Fibroblast of villous mesenchyme (primary cell): ENCODE data around the gene TPD52L2. TPM values are rescaled to one million over a fixed set of nuclear protein-coding genes. Genes with fewer than 3 reads are reported as not detected.
"Not testable (repeated sequence)": the region's sequence is repeated elsewhere in the genome, so short reads cannot be mapped to it uniquely, and the experiment has no call there.

Source experiments
- DNase-seq: peaks from one replicate; pipeline ENCODE4 v3.0.0-alpha.2; 2010; ENCODE audit warnings: low read depth
- H3K4me3 ChIP-seq: 2 replicates; pipeline ENCODE4 v1.5.1; 2011; ENCODE audit warnings: low read depth, mild to moderate bottlenecking, low read length
- CTCF ChIP-seq: IDR thresholded peaks from 2 replicates; pipeline ENCODE4 v1.5.1; 2012; ENCODE audit warnings: low read depth, mild to moderate bottlenecking, low read length; ENCODE audit not compliant: insufficient read depth
- total RNA-seq: library from RNA; depleted of rRNA; stranded (reverse); fragments of >200 nt; gene quantifications from 2 replicates; pipeline ENCODE4 v1.2.3, GENCODE V29; 2012

Gene TPD52L2
- total RNA-seq, 1 donor = 115 TPM

- no peak overlapping the region for H3K4me3 ChIP-seq
- no peak for TF ChIP-seq CTCF
- peak; percentile 75 for DNase-seq
Measured at GRCh38 chr20:63873477-63873971, 8.5 kb downstream of the TPD52L2 start.

- not testable (repeated sequence) for DNase-seq, H3K4me3 ChIP-seq
Measured at GRCh38 chr20:63874241-63874640, 9.2 kb downstream of the TPD52L2 start.

GRCh38 chr20:63876489-63877036 is 11.5 kb downstream of the TPD52L2 start:
- H3K4me3 ChIP-seq = no peak overlapping the region
- no peak for DNase-seq
- TF ChIP-seq CTCF = no peak

GRCh38 chr20:63877755-63878470 is 12.8 kb downstream of the TPD52L2 start:
- no peak for DNase-seq
- no peak for TF ChIP-seq CTCF
- no peak overlapping the region for H3K4me3 ChIP-seq

- DNase-seq = no peak
- no peak overlapping the region for H3K4me3 ChIP-seq
- TF ChIP-seq CTCF = no peak
Measured at GRCh38 chr20:63878899-63879663, 14.0 kb downstream of the TPD52L2 start.

- not testable (repeated sequence) for DNase-seq, H3K4me3 ChIP-seq
Measured at GRCh38 chr20:63880901-63881300, 15.8 kb downstream of the TPD52L2 start.

- no peak overlapping the region for H3K4me3 ChIP-seq
- DNase-seq = no peak
- TF ChIP-seq CTCF = no peak
Measured at GRCh38 chr20:63881451-63882226, 16.6 kb downstream of the TPD52L2 start.
